GM23338 (cell line): ENCODE data around the gene CYP2J2.
A peak's percentile ranks its signal among the peaks of the same experiment; 100 is the strongest.

ENCODE experiments used
- CTCF ChIP-seq, 2 experiments: fragments of 200-600 bp in 1 of 2; sonication (generic) in 1 of 2; conservative IDR thresholded peaks; 2 replicates each; pipeline versions ENCODE4 v1.5.1 to v1.6.1; 2016 to 2017; ENCODE audit warnings: antibody characterized with exemption in 2 of 2, low read depth in 2 of 2, mild to moderate bottlenecking in 2 of 2, moderate library complexity in 1 of 2
- EZH2 ChIP-seq: fragments of 200-600 bp; sonication (generic); IDR thresholded peaks from one replicate; pipeline ENCODE4 v1.8.0; 2017; ENCODE audit warnings: antibody characterized with exemption, mild to moderate bottlenecking, low read depth; ENCODE audit not compliant: unreplicated experiment
- EZH2phosphoT487 ChIP-seq: fragments of 200-600 bp; sonication (generic); IDR thresholded peaks from one replicate; pipeline ENCODE4 v1.8.1; 2018; ENCODE audit warnings: antibody characterized with exemption; ENCODE audit not compliant: unreplicated experiment
- JUNB ChIP-seq: IDR thresholded peaks from one replicate; pipeline ENCODE4 v1.6.1; 2016; ENCODE audit warnings: antibody characterized with exemption; ENCODE audit not compliant: unreplicated experiment
- POLR2AphosphoS5 ChIP-seq: IDR thresholded peaks from 2 replicates; pipeline ENCODE4 v1.6.1; 2016; ENCODE audit warnings: antibody characterized with exemption, low read depth

- TF ChIP-seq CTCF (conservative IDR thresholded peaks at IDR 0.05; ENCODE audit: low read depth in 2 of 2) (peak; percentile 61 to 77), JUNB (no peak), EZH2 (no peak), POLR2AphosphoS5 (no peak), EZH2phosphoT487 (no peak)
Measured at GRCh38 chr1:59903141-59903754, 23.3 kb downstream of the CYP2J2 start.
